ENCODE data around the gene TSPAN14. TPM values are rescaled to one million over a fixed set of nuclear protein-coding genes. Genes with fewer than 3 reads are reported as not detected.

TSPAN14 gene
- total RNA-seq, 1 experiment from 2014 or later = 46.9 TPM

DNA sequence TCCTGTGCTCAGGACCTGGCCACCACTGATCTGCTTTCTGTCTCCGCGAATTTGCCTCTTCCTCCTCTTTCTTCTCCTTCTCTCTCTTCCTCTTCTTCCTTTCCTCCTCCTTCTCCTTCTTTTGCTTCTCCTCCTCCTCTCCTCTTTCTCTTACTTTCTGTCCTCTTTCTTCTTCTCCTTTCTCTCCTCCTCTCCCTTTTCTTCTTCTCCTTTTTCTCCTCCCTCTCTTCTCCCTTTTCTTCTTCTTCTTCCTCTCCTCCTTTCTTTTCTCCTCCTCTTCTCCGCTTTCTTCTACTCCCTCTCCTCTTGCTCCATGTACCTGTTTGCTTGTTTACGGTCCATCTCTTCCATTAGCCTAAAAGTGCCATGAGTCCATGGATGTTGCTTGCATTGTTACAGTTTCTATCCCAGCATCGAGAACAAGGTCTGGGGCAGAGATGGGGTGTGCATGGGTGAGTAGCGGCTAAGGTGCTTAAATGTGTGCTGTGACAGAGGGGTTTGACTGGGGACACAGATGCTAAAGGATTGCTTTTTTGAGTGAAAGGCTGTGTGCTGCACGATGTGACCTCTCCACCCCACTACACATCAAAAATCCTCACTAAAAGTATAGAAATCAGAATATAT is 91.3 kb downstream of the TSPAN14 start:
- Mint-ChIP-seq H3K27ac (ENCODE audit: low read depth, unreplicated experiment) (no peak overlapping the region), H3K4me3 (ENCODE audit: unreplicated experiment) (no peak overlapping the region), H3K4me1 (ENCODE audit: insufficient read depth, unreplicated experiment) (peaks cover 11% of the 10 kb centered on the region), H3K27me3 (ENCODE audit: insufficient read depth, unreplicated experiment) (peaks cover 32% of the 10 kb centered on the region), H3K9me3 (ENCODE audit: unreplicated experiment) (no peaks in the 10 kb centered on the region), H3K36me3 (ENCODE audit: insufficient read depth, unreplicated experiment) (no peaks in the 10 kb centered on the region)
- BruUV-seq (replicated peaks) = no TSS peak
- POLR2A ChIA-PET = no interaction called here
- CTCF ChIA-PET = no interaction called here
- intact Hi-C loops (cut with micrococcal nuclease) = no loop called here
- no peak for DNase-seq (ENCODE audit: unreplicated experiment)
- TF ChIP-seq, protein P1, sequence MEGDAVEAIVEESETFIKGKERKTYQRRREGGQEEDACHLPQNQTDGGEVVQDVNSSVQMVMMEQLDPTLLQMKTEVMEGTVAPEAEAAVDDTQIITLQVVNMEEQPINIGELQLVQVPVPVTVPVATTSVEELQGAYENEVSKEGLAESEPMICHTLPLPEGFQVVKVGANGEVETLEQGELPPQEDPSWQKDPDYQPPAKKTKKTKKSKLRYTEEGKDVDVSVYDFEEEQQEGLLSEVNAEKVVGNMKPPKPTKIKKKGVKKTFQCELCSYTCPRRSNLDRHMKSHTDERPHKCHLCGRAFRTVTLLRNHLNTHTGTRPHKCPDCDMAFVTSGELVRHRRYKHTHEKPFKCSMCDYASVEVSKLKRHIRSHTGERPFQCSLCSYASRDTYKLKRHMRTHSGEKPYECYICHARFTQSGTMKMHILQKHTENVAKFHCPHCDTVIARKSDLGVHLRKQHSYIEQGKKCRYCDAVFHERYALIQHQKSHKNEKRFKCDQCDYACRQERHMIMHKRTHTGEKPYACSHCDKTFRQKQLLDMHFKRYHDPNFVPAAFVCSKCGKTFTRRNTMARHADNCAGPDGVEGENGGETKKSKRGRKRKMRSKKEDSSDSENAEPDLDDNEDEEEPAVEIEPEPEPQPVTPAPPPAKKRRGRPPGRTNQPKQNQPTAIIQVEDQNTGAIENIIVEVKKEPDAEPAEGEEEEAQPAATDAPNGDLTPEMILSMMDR (IDR thresholded peaks at IDR 0.05; ENCODE audit: unreplicated experiment) = no peak

DNA sequence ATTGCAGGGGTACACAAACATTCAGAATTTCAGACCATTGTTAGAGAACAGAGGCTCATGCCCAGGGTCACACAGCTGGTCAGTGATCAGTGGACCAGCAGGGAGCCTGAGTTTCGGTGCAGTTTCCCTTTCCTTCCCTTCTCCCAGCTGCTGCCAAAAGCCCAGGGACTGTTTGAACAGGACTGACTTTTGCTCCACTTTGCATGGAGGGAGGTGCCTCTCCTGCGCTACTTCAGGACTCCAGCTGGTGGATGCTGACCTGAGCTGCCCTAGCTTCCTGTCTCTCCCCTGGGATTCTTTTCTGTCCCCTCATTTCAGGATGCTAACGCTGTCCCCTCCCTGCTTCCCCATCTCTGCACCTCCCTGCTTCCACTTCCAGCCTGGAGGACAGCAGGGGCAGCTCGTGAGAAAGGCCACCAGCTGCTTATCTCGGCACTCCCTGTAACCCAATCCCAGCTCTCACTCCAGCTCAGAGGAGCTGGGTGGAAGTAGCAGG is 98.1 kb downstream of the TSPAN14 start:
- H3K4me3 Mint-ChIP-seq (ENCODE audit: unreplicated experiment) = no peak overlapping the region
- no TSS peak for BruUV-seq (replicated peaks)
- H3K9me3 Mint-ChIP-seq (ENCODE audit: unreplicated experiment) = no peaks in the 10 kb centered on the region
- peaks cover 5% of the 10 kb centered on the region for H3K36me3 Mint-ChIP-seq (ENCODE audit: insufficient read depth, unreplicated experiment)
- DNase-seq (ENCODE audit: unreplicated experiment) = no peak
- H3K27me3 Mint-ChIP-seq (ENCODE audit: insufficient read depth, unreplicated experiment) = peaks cover 23% of the 10 kb centered on the region
- ChIA-PET CTCF (interaction anchor here (0.6 kb wide), 1 partner anchor 17 kb away, joined by 3 read pairs; no protein-coding TSS in a partner anchor), POLR2A (no interaction called here)
- intact Hi-C loops (cut with micrococcal nuclease) = no loop called here
- no peak overlapping the region for H3K27ac Mint-ChIP-seq (ENCODE audit: low read depth, unreplicated experiment)
- TF ChIP-seq, protein P1 (IDR thresholded peaks at IDR 0.05; ENCODE audit: unreplicated experiment) = no peak
- peaks cover 6% of the 10 kb centered on the region for H3K4me1 Mint-ChIP-seq (ENCODE audit: insufficient read depth, unreplicated experiment)

DNA sequence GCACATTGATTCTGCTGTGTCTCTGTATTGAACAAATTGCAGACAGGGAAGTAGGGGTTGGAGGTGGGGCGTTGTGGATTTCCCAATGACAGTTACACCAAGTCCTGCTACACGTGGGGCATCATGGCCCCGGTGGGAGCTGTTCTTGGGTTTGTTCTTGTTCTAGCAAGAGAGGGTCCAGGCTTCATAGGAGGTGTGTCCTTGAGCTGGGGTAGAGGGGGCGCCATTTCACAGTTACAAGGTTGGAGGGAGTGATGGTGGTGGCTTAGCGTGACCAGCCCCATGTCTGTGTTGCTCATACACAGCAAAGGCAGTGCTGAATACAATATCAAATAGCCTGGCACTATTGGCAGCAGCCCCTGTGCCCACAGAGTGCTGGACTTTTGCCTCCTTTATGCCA is 99.3 kb downstream of the TSPAN14 start:
- ChIA-PET CTCF (no interaction called here), POLR2A (no interaction called here)
- TF ChIP-seq, protein P1 (IDR thresholded peaks at IDR 0.05; ENCODE audit: unreplicated experiment) = no peak
- Mint-ChIP-seq H3K27me3 (ENCODE audit: insufficient read depth, unreplicated experiment) (peaks cover 31% of the 10 kb centered on the region), H3K36me3 (ENCODE audit: insufficient read depth, unreplicated experiment) (peaks cover 5% of the 10 kb centered on the region), H3K27ac (ENCODE audit: low read depth, unreplicated experiment) (no peak overlapping the region), H3K4me3 (ENCODE audit: unreplicated experiment) (no peak overlapping the region), H3K4me1 (ENCODE audit: insufficient read depth, unreplicated experiment) (peaks cover 6% of the 10 kb centered on the region), H3K9me3 (ENCODE audit: unreplicated experiment) (no peaks in the 10 kb centered on the region)
- BruUV-seq (replicated peaks) = no TSS peak
- no peak for DNase-seq (ENCODE audit: unreplicated experiment)
- intact Hi-C loops (cut with micrococcal nuclease) = no loop called here

DNA sequence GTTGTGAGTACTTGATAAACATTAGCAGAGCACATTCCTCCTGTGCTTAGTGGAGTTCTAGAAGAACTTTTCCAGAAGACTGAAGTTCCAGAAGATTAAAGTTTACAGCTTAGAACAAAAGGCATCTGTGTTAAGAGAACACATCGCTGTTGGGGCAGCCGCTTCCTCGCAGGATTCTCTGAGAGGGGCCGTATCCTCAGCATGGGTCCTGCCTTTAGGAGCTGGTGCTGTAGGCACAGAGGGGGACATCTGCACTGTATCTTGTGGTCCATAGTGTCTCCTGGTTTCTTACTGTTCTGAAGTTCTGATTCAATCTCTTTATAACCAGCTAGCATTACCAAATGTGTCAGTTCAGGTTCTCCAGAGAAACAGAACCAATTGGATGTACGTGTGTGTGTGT is 99.9 kb downstream of the TSPAN14 start:
- Mint-ChIP-seq H3K36me3 (ENCODE audit: insufficient read depth, unreplicated experiment) (peaks cover 5% of the 10 kb centered on the region), H3K4me3 (ENCODE audit: unreplicated experiment) (no peak overlapping the region), H3K4me1 (ENCODE audit: insufficient read depth, unreplicated experiment) (peaks cover 6% of the 10 kb centered on the region), H3K27me3 (ENCODE audit: insufficient read depth, unreplicated experiment) (peaks cover 33% of the 10 kb centered on the region), H3K27ac (ENCODE audit: low read depth, unreplicated experiment) (no peak overlapping the region), H3K9me3 (ENCODE audit: unreplicated experiment) (no peaks in the 10 kb centered on the region)
- intact Hi-C loops (cut with micrococcal nuclease) = no loop called here
- TF ChIP-seq, protein P1 (IDR thresholded peaks at IDR 0.05; ENCODE audit: unreplicated experiment) = no peak
- no TSS peak for BruUV-seq (replicated peaks)
- ChIA-PET POLR2A (no interaction called here), CTCF (no interaction called here)
- DNase-seq (ENCODE audit: unreplicated experiment) = no peak
